GM23248 (cell line): Measurements from ENCODE around the gene ARHGAP8. TPM values are rescaled to one million over a fixed set of nuclear protein-coding genes. Genes with fewer than 3 reads are reported as not detected.

Experiments used
- DNase-seq: peaks from one replicate; pipeline ENCODE4 v3.0.0-alpha.2; 2015
- H2AFZ ChIP-seq: fragments of 200-600 bp; sonication (generic); 2 replicates; pipeline ENCODE4 v1.6.1; 2016; ENCODE audit warnings: antibody characterized with exemption
- H3F3A ChIP-seq: fragments of 200-600 bp; sonication (generic); 2 replicates; pipeline ENCODE4 v1.6.1; 2016; ENCODE audit warnings: mild to moderate bottlenecking, antibody characterized with exemption, mixed run types; ENCODE audit not compliant: insufficient read depth
- H3K27ac ChIP-seq: fragments of 200-600 bp; sonication (generic); 2 replicates; pipeline ENCODE4 v1.5.1; 2016; ENCODE audit warnings: mild to moderate bottlenecking
- H3K27me3 ChIP-seq: fragments of 200-600 bp; sonication (generic); replicated peaks from 2 replicates; pipeline ENCODE4 v1.6.1; 2016; ENCODE audit warnings: mild to moderate bottlenecking; ENCODE audit not compliant: insufficient read depth
- H3K36me3 ChIP-seq: fragments of 200-600 bp; sonication (generic); 2 replicates; pipeline ENCODE4 v1.6.1; 2016; ENCODE audit warnings: low read depth, mild to moderate bottlenecking
- H3K4me1 ChIP-seq: fragments of 200-600 bp; sonication (generic); 2 replicates; pipeline ENCODE4 v1.6.1; 2016; ENCODE audit warnings: mild to moderate bottlenecking; ENCODE audit not compliant: insufficient read depth
- H3K4me2 ChIP-seq: fragments of 200-600 bp; sonication (generic); one replicate; pipeline ENCODE4 v1.6.1; 2016; ENCODE audit warnings: mild to moderate bottlenecking; ENCODE audit not compliant: unreplicated experiment
- H3K4me3 ChIP-seq: fragments of 200-600 bp; sonication (generic); 2 replicates; pipeline ENCODE4 v1.5.1; 2016; ENCODE audit warnings: mild to moderate bottlenecking
- H3K79me2 ChIP-seq: fragments of 200-600 bp; sonication (generic); 2 replicates; pipeline ENCODE4 v1.6.1; 2016; ENCODE audit warnings: mild to moderate bottlenecking; ENCODE audit not compliant: insufficient read depth
- H3K9ac ChIP-seq: fragments of 200-600 bp; sonication (generic); 2 replicates; pipeline ENCODE4 v1.6.1; 2016; ENCODE audit warnings: mild to moderate bottlenecking
- H3K9me2 ChIP-seq: fragments of 200-600 bp; sonication (generic); 2 replicates; pipeline ENCODE4 v1.6.1; 2016; ENCODE audit warnings: mixed run types, mild to moderate bottlenecking, moderate library complexity; ENCODE audit not compliant: insufficient read depth
- H3K9me3 ChIP-seq: fragments of 200-600 bp; sonication (generic); one replicate; pipeline ENCODE4 v1.6.1; 2017; ENCODE audit warnings: low read depth
- H4K20me1 ChIP-seq: fragments of 200-600 bp; sonication (generic); 2 replicates; pipeline ENCODE4 v1.6.0; 2016; ENCODE audit not compliant: insufficient read depth
- EZH2 ChIP-seq: fragments of 200-600 bp; sonication (generic); IDR thresholded peaks from 2 replicates; pipeline ENCODE4 v1.6.1; 2018; ENCODE audit warnings: antibody characterized with exemption, mild to moderate bottlenecking; ENCODE audit not compliant: insufficient read depth, poor library complexity, severe bottlenecking
- EZH2phosphoT487 ChIP-seq: fragments of 200-600 bp; sonication (generic); IDR thresholded peaks from 2 replicates; pipeline ENCODE4 v1.6.1; 2018; ENCODE audit warnings: antibody characterized with exemption, moderate library complexity, mild to moderate bottlenecking, low read depth; ENCODE audit not compliant: insufficient read depth
- WGBS, 2 experiments: methylation state at CpG; one replicate each; pipeline ENCODE4 v1.1.6; 2015 to 2017; ENCODE audit warnings: low lambda C conversion rate in 2 of 2, low coverage in 1 of 2; ENCODE audit errors: missing lambda C conversion rate in 2 of 2; 5-methylcytosine and 5-hydroxymethylcytosine counted together
- in situ Hi-C: fragments of 300-500 bp; cut with MboI; formaldehyde crosslinking; loops from 2 replicates; pipeline ENCODE4 v1.15.0; 2020
- polyA plus RNA-seq: library from polyadenylated mRNA; unstranded; fragments of >200 nt; fragmentation: Nextera tagmentation; extraction: Ambion mirVana; gene quantifications from 2 replicates; pipeline ENCODE4 v1.2.1, GENCODE V29; 2016
- total RNA-seq: library from RNA; depleted of rRNA; stranded (reverse); fragments of >200 nt; shearing (Covaris generic); gene quantifications from 2 replicates; pipeline ENCODE4 v1.2.3, GENCODE V29; 2014

ARHGAP8 gene
- total and polyA plus RNA-seq, 2 experiments from 2014 or later, result 0.54 TPM; not detected in 1

DNA sequence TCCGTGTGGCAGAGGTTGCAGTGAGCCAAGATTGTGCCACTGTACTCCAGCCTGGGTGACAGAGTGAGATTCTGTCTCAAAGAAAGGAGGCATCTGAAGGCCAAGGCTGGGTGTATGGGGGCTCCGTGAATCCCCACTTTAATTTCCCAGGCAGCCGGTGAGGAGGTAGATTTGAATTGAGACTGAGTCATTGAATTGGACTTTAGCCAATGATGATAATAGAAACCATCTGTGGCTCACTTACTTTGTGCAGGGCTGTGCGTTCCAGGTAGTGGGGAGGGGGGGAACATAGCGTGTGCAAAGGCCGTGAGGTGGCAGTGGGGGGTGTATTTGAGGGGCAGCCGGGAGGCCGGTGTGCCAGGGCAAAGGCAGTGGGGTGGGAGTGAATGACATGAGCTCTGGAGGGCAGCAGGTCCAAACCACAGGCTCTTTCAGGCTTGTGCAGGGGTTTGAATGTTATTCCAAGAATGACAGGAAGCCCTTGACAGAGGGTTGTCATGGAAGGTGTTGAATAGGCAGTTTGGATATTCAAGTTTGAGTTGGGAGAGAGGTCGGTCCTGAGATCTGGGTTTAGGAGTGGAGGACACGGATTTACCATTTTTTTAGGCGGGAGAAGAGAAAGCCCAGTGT lies 6.1 kb downstream of the ARHGAP8 start:
- Histone ChIP-seq H3F3A (no peaks in the 10 kb centered on the region), H3K4me3 (no peak overlapping the region), H3K9me2 (no peaks in the 10 kb centered on the region), H3K4me2 (no peak overlapping the region), H3K79me2 (no peaks in the 10 kb centered on the region), H3K9me3 (no peaks in the 10 kb centered on the region), H3K36me3 (no peaks in the 10 kb centered on the region), H3K27me3 (peaks cover 11% of the 10 kb centered on the region), H3K9ac (no peak overlapping the region), H3K27ac (no peak overlapping the region), H3K4me1 (no peaks in the 10 kb centered on the region), H2AFZ (no peak overlapping the region), H4K20me1 (no peaks in the 10 kb centered on the region)
- DNase-seq, result peak; percentile 54
- WGBS, 2 experiments, result 42 to 47% methylated on average over 10 to 11 of the region's 11 CpGs
- in situ Hi-C loops, result no loop called here
- TF ChIP-seq EZH2, result no peak
- no peak for TF ChIP-seq EZH2phosphoT487

DNA sequence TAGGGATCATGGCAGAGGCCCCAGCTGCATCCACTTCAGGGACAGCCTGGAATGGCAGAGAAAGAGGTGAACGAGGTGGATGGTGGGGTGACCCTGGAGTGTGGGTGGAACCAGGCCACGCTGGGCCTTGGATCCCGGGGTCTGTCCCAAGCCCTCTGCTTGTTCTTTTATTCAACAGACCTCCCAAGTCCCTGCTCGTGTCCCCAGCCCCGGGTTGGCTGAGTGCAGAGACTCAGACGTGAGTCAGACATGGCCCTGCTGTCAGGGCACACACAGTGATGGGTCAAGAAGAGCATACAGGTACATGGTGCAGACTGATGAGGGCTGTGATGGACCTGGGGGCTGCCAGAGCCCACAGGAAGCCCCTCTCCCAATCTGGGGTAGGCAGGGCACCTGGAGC lies 6.6 kb downstream of the ARHGAP8 start:
- Histone ChIP-seq H3K4me3 (no peak overlapping the region), H3K36me3 (no peaks in the 10 kb centered on the region), H3K27ac (no peak overlapping the region), H3K79me2 (no peaks in the 10 kb centered on the region), H3K9me3 (no peaks in the 10 kb centered on the region), H2AFZ (no peak overlapping the region), H3K27me3 (peaks cover 11% of the 10 kb centered on the region), H3K9me2 (no peaks in the 10 kb centered on the region), H3K4me2 (no peak overlapping the region), H4K20me1 (no peaks in the 10 kb centered on the region), H3K4me1 (no peaks in the 10 kb centered on the region), H3K9ac (no peak overlapping the region), H3F3A (no peaks in the 10 kb centered on the region)
- DNase-seq, result no peak
- in situ Hi-C loops, result no loop called here
- no peak for TF ChIP-seq EZH2
- TF ChIP-seq EZH2phosphoT487, result no peak
- WGBS, 2 experiments, result 67 to 68% methylated on average over 6 of the region's 6 CpGs

DNA sequence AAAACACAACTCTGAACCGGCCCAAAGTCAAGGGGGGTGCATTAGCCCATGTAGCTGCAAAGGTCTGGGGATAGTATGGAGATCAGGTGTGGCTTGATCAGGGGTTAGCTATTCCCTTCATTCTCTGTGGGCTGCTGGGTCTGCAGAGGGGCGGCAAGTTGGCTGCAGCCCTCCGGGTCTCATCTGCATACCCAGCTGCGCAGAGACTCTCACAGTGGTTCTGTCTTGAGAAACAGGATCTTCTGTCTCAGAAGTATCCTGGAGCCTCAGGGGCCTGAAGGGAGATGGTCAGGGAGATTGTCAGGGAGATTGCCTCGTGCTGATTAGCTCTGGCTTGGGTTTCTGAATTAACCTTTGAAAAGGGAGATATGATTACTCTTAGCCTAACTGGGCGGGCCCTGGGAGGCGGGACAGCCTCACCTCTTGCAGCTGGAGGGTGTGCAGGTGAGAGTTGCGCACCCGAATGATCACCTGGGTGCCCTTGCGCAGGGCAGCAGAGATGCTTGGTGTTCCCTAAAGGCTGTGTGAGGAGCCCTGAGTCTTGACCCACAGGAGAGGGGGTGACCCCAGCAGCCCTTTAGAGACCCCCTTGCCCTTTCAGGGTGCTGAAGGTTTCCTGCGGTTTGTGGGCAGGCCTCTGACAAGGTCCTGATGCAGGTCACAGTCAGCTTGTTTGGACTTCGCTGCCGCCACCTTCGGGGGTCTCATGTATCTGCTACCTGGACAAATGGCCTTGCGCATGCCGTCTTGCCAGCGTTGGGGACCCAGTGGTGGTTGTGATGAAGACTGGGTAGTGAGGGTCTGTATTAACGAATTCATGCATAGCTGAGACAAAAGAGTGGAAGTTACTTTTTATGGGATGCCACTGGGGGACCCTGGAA lies 7.3 kb downstream of the ARHGAP8 start:
- Histone ChIP-seq H3K36me3 (no peaks in the 10 kb centered on the region), H3F3A (no peaks in the 10 kb centered on the region), H3K4me1 (no peaks in the 10 kb centered on the region), H2AFZ (no peak overlapping the region), H3K4me3 (no peak overlapping the region), H3K9ac (no peak overlapping the region), H3K4me2 (no peak overlapping the region), H3K27ac (no peak overlapping the region), H3K9me3 (no peaks in the 10 kb centered on the region), H3K79me2 (no peaks in the 10 kb centered on the region), H3K27me3 (peaks cover 7% of the 10 kb centered on the region), H3K9me2 (no peaks in the 10 kb centered on the region), H4K20me1 (no peaks in the 10 kb centered on the region)
- TF ChIP-seq EZH2phosphoT487 (no peak), EZH2 (no peak)
- 84 to 85% methylated on average over 18 of the region's 18 CpGs for WGBS, 2 experiments
- DNase-seq, result no peak
- in situ Hi-C loops, result no loop called here

DNA sequence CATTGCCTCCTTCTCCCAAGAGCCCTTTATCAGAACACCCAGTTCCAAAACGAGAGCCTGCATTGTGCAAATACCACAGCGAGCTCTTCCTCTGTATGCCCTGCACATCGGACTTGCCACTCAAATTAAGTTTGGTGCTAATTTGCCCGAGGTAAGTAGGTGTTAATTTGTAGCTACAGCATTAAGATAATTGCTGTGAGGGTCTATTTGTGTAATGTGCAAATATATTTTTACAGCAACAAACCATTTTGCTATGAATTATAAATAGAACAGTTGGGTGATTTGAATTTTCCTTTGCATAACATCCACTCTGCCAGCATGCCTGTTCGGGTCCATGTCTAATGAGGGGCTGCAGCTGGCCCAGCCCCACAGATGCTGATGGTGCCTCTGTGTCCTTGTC lies 8.1 kb downstream of the ARHGAP8 start:
- H4K20me1 ChIP-seq, result no peaks in the 10 kb centered on the region
- H3K36me3 ChIP-seq, result no peaks in the 10 kb centered on the region
- 55 to 58% methylated on average over 5 of the region's 5 CpGs for WGBS, 2 experiments
- no peak for DNase-seq
- no peak overlapping the region for H3K9ac ChIP-seq
- H3K79me2 ChIP-seq, result no peaks in the 10 kb centered on the region
- H2AFZ ChIP-seq, result no peak overlapping the region
- H3K9me2 ChIP-seq, result no peaks in the 10 kb centered on the region
- H3K27me3 ChIP-seq, result peaks cover 4% of the 10 kb centered on the region; the same call in 1 of the 2 replicates
- H3F3A ChIP-seq, result no peaks in the 10 kb centered on the region
- TF ChIP-seq EZH2phosphoT487 (no peak), EZH2 (no peak)
- H3K4me2 ChIP-seq, result no peak overlapping the region
- no peaks in the 10 kb centered on the region for H3K4me1 ChIP-seq
- H3K9me3 ChIP-seq, result no peaks in the 10 kb centered on the region
- no peak overlapping the region for H3K4me3 ChIP-seq
- in situ Hi-C loops, result no loop called here
- H3K27ac ChIP-seq, result no peak overlapping the region
